Activated T-helper 2 cell treated with anti-CD3 and anti-CD28 coated beads, Interferon-gamma antibody, Interleukin-2, Interleukin-4, amounts not matched to agents 10 μg/mL and 5 μg/mL and 100 μg/mL, durations not matched to agents 14 hours and 24 hours and 36 hours (primary cell): ENCODE results near the gene FRMPD1. TPM values are rescaled to one million over a fixed set of nuclear protein-coding genes. Genes with fewer than 3 reads are reported as not detected.

Experiments used
- DNase-seq: peaks from one replicate; pipeline ENCODE4 v3.0.0; 2021; ENCODE audit warnings: low spot score
- H3K27ac Mint-ChIP-seq: one replicate; pipeline ENCODE4 v1.8.0; 2021; ENCODE audit warnings: mixed read lengths
- H3K27me3 Mint-ChIP-seq: one replicate; pipeline ENCODE4 v1.8.0; 2021; ENCODE audit warnings: low read depth, mixed read lengths
- H3K36me3 Mint-ChIP-seq: one replicate; pipeline ENCODE4 v1.8.0; 2021; ENCODE audit warnings: low read depth, mixed read lengths
- H3K4me1 Mint-ChIP-seq: one replicate; pipeline ENCODE4 v1.8.0; 2021; ENCODE audit warnings: low read depth, mixed read lengths
- H3K4me3 Mint-ChIP-seq: one replicate; pipeline ENCODE4 v1.8.0; 2021; ENCODE audit warnings: low read depth, mild to moderate bottlenecking, moderate library complexity, mixed read lengths
- H3K9me3 Mint-ChIP-seq: one replicate; pipeline ENCODE4 v1.8.0; 2021; ENCODE audit warnings: mixed read lengths
- intact Hi-C: fragments of 100-400 bp; cut with micrococcal nuclease; formaldehyde crosslinking; loops from one replicate; pipeline ENCODE4 v1.15.1; 2023
- total RNA-seq: library from RNA; stranded (reverse); gene quantifications from 2 replicates; pipeline ENCODE4 v1.2.3, GENCODE V29; 2022

FRMPD1 gene
- total RNA-seq, 1 donor from 2014 or later: not detected

DNA sequence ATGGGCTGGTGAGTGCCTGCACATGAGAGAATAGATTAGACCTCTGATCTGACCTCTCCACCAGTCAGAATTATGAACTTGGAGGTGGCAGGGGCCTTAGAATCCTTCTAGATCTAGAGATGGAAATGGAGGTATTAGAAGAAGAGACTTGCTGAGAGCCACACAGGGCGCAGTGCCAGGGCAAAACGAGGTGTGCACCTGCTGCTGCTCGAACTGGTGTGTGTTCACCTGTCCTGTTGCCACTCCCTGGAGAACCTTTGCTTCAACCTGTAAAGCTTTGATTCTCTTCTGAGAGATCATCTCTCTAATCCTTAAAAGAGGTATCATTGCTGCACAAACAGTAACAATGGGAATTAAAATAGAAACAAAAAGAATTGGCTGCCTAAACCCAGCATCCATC, 24.9 kb downstream of the FRMPD1 start:
- no peaks in the 10 kb centered on the region for H3K4me1 Mint-ChIP-seq
- no peaks in the 10 kb centered on the region for H3K9me3 Mint-ChIP-seq
- no peak overlapping the region for H3K27ac Mint-ChIP-seq
- H3K36me3 Mint-ChIP-seq: no peaks in the 10 kb centered on the region
- no peak overlapping the region for H3K4me3 Mint-ChIP-seq
- intact Hi-C loops: no loop called here
- H3K27me3 Mint-ChIP-seq: peaks cover 22% of the 10 kb centered on the region
- no peak for DNase-seq

- intact Hi-C loops: no loop called here
These were observed 25.7 kb downstream of the FRMPD1 start for GRCh38 chr9:37676411-37676830.

GRCh38 chr9:37677435-37677834, 26.7 kb downstream of the FRMPD1 start:
- intact Hi-C loops: no loop called here
- DNase-seq: no peak
- no peaks in the 10 kb centered on the region for H3K36me3 Mint-ChIP-seq
- H3K4me3 Mint-ChIP-seq: no peak overlapping the region
- no peaks in the 10 kb centered on the region for H3K9me3 Mint-ChIP-seq
- peaks cover 16% of the 10 kb centered on the region for H3K27me3 Mint-ChIP-seq
- no peaks in the 10 kb centered on the region for H3K4me1 Mint-ChIP-seq
- no peak overlapping the region for H3K27ac Mint-ChIP-seq

More at GRCh38 chr9:37676411-37676830, 25.7 kb downstream of the FRMPD1 start:
- no peaks in the 10 kb centered on the region for H3K36me3 Mint-ChIP-seq
- H3K4me1 Mint-ChIP-seq: no peaks in the 10 kb centered on the region
- H3K4me3 Mint-ChIP-seq: no peak overlapping the region
- H3K9me3 Mint-ChIP-seq: no peaks in the 10 kb centered on the region
- no peak overlapping the region for H3K27ac Mint-ChIP-seq
- DNase-seq: no peak
- H3K27me3 Mint-ChIP-seq: peaks cover 15% of the 10 kb centered on the region

- Mint-ChIP-seq H3K4me1 (no peaks in the 10 kb centered on the region), H3K36me3 (no peaks in the 10 kb centered on the region), H3K27me3 (peaks cover 23% of the 10 kb centered on the region), H3K27ac (no peak overlapping the region), H3K9me3 (no peaks in the 10 kb centered on the region), H3K4me3 (no peak overlapping the region)
- intact Hi-C loops: no loop called here
- no peak for DNase-seq
These were observed 28.1 kb downstream of the FRMPD1 start for GRCh38 chr9:37678789-37679273.

- H3K27ac Mint-ChIP-seq: no peak overlapping the region
- intact Hi-C loops: no loop called here
- H3K27me3 Mint-ChIP-seq: peaks cover 26% of the 10 kb centered on the region
- H3K4me1 Mint-ChIP-seq: no peaks in the 10 kb centered on the region
- H3K9me3 Mint-ChIP-seq: no peaks in the 10 kb centered on the region
- no peak for DNase-seq
- H3K36me3 Mint-ChIP-seq: no peaks in the 10 kb centered on the region
- no peak overlapping the region for H3K4me3 Mint-ChIP-seq
These were observed 29.1 kb downstream of the FRMPD1 start for GRCh38 chr9:37679649-37680402.

DNA sequence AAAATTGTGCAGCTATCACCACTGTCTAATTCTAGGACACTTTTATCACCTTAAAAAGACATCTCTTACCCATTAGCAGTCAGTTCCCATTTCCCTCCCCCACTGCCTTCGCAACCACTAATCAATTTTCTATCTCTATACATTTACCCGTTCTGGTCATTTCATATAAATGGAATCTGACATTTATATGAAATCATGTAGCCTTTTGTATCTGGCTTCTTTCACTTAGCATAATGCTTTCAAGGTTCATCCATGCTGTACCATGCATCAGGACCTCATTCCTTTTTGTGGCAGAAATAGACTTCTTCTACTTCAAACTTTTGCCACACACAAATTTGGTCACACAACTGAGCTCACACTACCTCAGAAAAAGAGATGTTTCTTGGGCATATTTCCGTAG, 32.2 kb downstream of the FRMPD1 start:
- no peak for DNase-seq
- Mint-ChIP-seq H3K36me3 (no peaks in the 10 kb centered on the region), H3K4me3 (no peak overlapping the region), H3K9me3 (no peaks in the 10 kb centered on the region), H3K4me1 (no peaks in the 10 kb centered on the region), H3K27me3 (peaks cover 39% of the 10 kb centered on the region), H3K27ac (no peak overlapping the region)
- intact Hi-C loops: no loop called here

DNA sequence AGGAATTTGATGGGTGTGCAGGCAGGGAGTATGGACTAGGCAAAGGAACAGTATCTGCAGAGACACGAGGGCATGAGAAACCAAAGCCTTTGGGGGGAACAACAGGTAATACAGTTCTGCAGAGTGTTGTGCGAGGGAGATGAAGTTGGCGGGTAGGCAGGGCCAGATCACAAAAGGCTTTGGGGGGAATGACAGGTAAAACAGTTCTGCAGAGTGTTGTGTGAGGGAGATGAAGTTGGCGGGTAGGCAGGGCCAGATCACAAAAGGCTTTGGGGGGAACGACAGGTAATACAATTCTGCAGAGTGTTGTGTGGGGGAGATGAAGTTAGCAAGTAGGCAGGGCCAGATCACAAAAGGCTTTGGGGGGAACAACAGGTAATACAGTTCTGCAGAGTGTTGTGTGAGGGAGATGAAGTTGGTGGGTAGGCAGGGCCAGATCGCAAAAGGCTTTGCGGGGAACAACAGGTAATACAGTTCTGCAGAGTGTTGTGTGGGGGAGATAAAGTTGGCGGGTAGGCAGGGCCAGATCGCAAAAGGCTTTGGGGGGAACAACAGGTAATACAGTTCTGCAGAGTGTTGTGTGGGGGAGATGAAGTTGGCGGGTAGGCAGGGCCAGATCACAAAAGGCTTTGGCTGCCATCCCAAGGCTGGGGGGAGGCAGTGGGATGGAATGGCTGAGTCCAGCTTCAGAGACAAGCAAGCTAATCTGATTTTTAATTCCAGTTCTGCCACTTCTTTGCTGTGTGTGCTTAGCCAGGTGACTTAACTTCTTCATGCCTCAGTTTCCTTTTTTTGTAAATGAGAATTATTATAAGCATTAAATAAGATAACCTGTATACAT, 33.0 kb downstream of the FRMPD1 start:
- intact Hi-C loops: no loop called here
- no peaks in the 10 kb centered on the region for H3K4me1 Mint-ChIP-seq
- peaks cover 37% of the 10 kb centered on the region for H3K27me3 Mint-ChIP-seq
- H3K9me3 Mint-ChIP-seq: no peaks in the 10 kb centered on the region
- no peak overlapping the region for H3K27ac Mint-ChIP-seq
- no peak overlapping the region for H3K4me3 Mint-ChIP-seq
- no peaks in the 10 kb centered on the region for H3K36me3 Mint-ChIP-seq
- no peak for DNase-seq

GRCh38 chr9:37692622-37693221, 42.0 kb downstream of the FRMPD1 start:
- Mint-ChIP-seq H3K27ac (no peak overlapping the region), H3K27me3 (peaks cover 34% of the 10 kb centered on the region), H3K9me3 (no peaks in the 10 kb centered on the region), H3K36me3 (no peaks in the 10 kb centered on the region), H3K4me3 (no peak overlapping the region), H3K4me1 (no peaks in the 10 kb centered on the region)
- no peak for DNase-seq
- intact Hi-C loops: no loop called here

DNA sequence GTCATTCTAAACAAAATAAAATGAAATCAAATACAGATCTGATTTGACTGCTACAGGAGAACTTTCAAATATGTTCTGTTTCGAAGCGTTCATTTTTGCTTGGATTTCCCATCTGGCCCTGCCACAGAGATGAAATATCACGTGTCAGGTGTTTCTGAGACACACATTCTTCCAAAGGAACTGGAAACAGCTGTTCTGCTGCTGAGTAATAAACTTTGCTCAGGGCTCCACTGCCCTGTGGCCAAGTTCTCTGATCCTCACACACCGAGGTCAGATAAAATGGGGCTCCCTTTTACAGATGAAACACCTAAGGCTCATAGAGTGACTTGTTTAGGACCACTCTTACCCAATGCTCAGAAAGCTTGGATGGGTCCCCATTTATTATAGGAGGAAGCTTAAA, 42.5 kb downstream of the FRMPD1 start:
- H3K27ac Mint-ChIP-seq: no peak overlapping the region
- H3K9me3 Mint-ChIP-seq: no peaks in the 10 kb centered on the region
- H3K36me3 Mint-ChIP-seq: no peaks in the 10 kb centered on the region
- DNase-seq: no peak
- H3K27me3 Mint-ChIP-seq: peaks cover 35% of the 10 kb centered on the region
- H3K4me3 Mint-ChIP-seq: no peak overlapping the region
- intact Hi-C loops: no loop called here
- H3K4me1 Mint-ChIP-seq: no peaks in the 10 kb centered on the region

- no peaks in the 10 kb centered on the region for H3K36me3 Mint-ChIP-seq
- H3K27ac Mint-ChIP-seq: no peak overlapping the region
- H3K27me3 Mint-ChIP-seq: peaks cover 32% of the 10 kb centered on the region
- no peak overlapping the region for H3K4me3 Mint-ChIP-seq
- no peaks in the 10 kb centered on the region for H3K9me3 Mint-ChIP-seq
- H3K4me1 Mint-ChIP-seq: no peaks in the 10 kb centered on the region
- no peak for DNase-seq
- intact Hi-C loops: no loop called here
These were observed 43.6 kb downstream of the FRMPD1 start for GRCh38 chr9:37694355-37694754.

DNA sequence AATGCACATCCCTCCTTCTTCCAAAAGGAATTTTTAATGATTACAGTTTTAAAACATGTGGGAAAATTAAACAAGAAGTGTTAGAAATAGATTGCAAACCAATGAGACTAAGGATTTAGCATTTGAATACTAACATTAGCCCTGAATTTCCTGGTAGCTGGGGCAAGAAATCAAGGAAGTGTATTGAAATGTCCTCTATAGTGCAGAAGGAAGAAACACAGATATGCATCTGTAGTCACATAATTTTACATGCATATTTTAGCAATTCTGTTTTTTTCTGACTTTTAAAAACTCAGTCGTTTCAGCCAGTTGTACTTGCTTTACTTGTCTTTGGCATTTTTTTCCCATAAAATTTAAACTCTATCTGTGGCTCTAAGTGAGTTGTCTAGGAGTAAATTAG, 45.8 kb downstream of the FRMPD1 start:
- H3K4me1 Mint-ChIP-seq: no peaks in the 10 kb centered on the region
- H3K4me3 Mint-ChIP-seq: no peak overlapping the region
- intact Hi-C loops: no loop called here
- H3K27ac Mint-ChIP-seq: no peak overlapping the region
- no peaks in the 10 kb centered on the region for H3K9me3 Mint-ChIP-seq
- no peaks in the 10 kb centered on the region for H3K36me3 Mint-ChIP-seq
- peaks cover 26% of the 10 kb centered on the region for H3K27me3 Mint-ChIP-seq
- no peak for DNase-seq

DNA sequence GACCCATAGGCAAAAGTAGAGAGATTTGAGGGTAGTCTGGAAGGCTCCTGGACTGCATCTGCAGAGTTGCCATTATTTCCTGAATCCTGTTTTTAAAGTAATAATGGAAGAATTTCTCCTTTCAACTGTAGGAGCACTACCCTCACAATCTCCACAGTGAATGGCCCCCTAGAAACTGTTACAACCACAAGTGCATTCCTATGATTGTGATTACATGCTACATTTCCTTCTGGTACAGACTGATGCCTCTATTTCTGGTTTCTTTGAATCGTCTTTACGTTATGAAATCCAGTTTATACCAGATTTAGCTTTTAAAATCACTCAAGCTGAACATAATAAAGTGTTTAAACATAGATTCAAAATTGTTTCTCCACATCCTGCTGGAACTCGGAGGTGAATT, 49.4 kb downstream of the FRMPD1 start:
- no peaks in the 10 kb centered on the region for H3K4me1 Mint-ChIP-seq
- peaks cover 28% of the 10 kb centered on the region for H3K27me3 Mint-ChIP-seq
- H3K4me3 Mint-ChIP-seq: no peak overlapping the region
- intact Hi-C loops: no loop called here
- DNase-seq: no peak
- H3K27ac Mint-ChIP-seq: no peak overlapping the region
- H3K36me3 Mint-ChIP-seq: no peaks in the 10 kb centered on the region
- H3K9me3 Mint-ChIP-seq: no peaks in the 10 kb centered on the region

DNA sequence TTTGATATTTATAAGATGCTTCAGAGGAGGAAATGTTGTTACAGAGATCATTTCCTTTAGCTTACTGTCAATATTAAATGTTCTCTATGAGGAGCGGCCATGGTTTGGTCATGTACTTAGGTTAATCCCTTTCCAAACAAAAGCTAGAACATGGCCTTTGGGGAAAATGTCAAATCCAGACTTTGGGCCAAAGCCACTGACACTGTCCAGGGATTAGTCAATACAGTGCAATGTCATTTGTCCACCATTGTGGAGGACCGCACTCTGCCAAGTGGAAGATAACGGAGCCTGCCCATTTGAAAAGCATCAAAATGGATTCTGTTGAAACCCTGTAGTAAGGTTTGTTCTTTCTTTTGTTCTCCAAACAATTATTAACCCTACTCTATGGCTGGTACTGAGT, 50.1 kb downstream of the FRMPD1 start:
- Mint-ChIP-seq H3K27ac (no peak overlapping the region), H3K4me1 (peaks cover under 1% of the 10 kb centered on the region), H3K9me3 (no peaks in the 10 kb centered on the region), H3K36me3 (no peaks in the 10 kb centered on the region), H3K27me3 (peaks cover 24% of the 10 kb centered on the region), H3K4me3 (no peak overlapping the region)
- DNase-seq: no peak
- intact Hi-C loops: no loop called here
